ENCODE measurements around the gene VPS9D1.

The VPS9D1 gene

DNA sequence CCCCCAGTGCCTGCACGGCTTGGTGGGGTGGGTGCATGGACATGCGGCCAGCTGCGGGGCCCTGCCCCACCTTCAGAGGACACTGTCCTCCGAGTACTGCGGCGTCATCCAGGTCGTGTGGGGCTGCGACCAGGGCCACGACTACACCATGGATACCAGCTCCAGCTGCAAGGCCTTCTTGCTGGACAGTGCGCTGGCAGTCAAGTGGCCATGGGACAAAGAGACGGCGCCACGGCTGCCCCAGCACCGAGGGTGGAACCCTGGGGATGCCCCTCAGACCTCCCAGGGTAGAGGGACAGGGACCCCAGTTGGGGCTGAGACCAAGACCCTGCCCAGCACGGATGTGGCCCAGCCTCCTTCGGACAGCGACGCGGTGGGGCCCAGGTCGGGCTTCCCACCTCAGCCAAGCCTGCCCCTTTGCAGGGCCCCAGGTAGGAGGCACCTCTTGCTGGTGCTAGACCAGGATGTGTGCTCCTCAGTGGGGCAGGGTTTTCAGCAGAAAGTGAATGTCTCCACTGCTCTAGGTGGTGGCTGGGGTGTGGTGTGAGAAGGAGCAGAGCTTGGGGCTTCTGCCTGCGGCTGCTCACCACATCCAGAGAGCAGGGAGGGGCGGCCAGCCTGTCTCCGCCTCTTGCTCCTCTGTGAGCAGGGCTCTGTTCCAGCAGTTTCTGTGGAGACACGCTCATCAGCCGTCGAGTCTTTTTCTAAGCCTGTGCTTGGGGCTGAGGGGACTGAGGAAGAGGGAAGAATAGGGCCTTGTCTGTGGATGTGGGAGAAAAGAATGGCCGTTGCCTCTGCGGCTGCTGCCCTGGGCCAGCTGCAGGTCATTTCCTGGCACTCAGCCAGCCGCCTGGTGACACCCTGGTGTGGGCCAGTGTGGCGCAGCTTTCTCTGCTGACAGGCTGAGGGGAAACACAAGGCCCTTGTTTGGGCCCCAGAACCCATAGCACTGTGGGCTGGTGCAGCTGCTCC lies 2.9 kb upstream of the VPS9D1 start:
- H3K4me3 ChIP-seq (ENCODE audit: low read depth, low read length): no peak overlapping the region
- TF ChIP-seq, protein P1, sequence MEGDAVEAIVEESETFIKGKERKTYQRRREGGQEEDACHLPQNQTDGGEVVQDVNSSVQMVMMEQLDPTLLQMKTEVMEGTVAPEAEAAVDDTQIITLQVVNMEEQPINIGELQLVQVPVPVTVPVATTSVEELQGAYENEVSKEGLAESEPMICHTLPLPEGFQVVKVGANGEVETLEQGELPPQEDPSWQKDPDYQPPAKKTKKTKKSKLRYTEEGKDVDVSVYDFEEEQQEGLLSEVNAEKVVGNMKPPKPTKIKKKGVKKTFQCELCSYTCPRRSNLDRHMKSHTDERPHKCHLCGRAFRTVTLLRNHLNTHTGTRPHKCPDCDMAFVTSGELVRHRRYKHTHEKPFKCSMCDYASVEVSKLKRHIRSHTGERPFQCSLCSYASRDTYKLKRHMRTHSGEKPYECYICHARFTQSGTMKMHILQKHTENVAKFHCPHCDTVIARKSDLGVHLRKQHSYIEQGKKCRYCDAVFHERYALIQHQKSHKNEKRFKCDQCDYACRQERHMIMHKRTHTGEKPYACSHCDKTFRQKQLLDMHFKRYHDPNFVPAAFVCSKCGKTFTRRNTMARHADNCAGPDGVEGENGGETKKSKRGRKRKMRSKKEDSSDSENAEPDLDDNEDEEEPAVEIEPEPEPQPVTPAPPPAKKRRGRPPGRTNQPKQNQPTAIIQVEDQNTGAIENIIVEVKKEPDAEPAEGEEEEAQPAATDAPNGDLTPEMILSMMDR (IDR thresholded peaks at IDR 0.05; ENCODE audit: low read depth, low read length): no peak

DNA sequence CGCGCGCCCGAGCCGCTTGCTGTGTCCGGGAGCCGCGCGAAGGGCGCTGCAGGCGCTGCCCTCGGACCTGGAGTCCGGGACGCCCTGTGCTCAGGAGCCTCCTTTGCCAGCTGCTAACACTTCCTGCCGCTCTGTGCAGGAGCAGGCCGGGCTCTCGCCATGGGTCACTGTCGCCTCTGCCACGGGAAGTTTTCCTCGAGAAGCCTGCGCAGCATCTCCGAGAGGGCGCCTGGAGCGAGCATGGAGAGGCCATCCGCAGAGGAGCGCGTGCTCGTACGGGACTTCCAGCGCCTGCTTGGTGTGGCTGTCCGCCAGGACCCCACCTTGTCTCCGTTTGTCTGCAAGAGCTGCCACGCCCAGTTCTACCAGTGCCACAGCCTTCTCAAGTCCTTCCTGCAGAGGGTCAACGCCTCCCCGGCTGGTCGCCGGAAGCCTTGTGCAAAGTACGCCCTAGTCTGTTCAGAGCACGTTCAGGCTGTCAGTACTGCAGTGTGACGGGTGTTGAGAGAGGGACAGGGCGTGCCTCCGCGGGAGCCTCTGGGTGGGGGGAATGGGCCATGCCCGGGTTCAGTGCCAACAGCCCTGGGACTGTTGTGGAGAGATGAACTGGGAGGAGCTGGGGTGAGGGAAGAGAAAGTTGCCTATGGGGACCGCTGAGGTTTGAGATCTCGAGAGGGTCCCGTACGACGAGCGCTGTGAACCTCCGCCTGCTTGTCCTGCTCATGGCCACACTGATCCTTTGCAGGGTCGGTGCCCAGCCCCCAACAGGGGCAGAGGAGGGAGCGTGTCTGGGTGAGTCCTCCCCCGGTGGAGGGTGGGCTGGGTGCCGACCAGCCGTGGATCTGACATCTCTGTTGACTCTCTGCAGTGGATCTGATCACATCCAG lies 1.9 kb upstream of the VPS9D1 start:
- TF ChIP-seq, protein P1 (IDR thresholded peaks at IDR 0.05; ENCODE audit: low read depth, low read length): no peak
- peak overlapping the region; percentile 84 for H3K4me3 ChIP-seq (ENCODE audit: low read depth, low read length)

DNA sequence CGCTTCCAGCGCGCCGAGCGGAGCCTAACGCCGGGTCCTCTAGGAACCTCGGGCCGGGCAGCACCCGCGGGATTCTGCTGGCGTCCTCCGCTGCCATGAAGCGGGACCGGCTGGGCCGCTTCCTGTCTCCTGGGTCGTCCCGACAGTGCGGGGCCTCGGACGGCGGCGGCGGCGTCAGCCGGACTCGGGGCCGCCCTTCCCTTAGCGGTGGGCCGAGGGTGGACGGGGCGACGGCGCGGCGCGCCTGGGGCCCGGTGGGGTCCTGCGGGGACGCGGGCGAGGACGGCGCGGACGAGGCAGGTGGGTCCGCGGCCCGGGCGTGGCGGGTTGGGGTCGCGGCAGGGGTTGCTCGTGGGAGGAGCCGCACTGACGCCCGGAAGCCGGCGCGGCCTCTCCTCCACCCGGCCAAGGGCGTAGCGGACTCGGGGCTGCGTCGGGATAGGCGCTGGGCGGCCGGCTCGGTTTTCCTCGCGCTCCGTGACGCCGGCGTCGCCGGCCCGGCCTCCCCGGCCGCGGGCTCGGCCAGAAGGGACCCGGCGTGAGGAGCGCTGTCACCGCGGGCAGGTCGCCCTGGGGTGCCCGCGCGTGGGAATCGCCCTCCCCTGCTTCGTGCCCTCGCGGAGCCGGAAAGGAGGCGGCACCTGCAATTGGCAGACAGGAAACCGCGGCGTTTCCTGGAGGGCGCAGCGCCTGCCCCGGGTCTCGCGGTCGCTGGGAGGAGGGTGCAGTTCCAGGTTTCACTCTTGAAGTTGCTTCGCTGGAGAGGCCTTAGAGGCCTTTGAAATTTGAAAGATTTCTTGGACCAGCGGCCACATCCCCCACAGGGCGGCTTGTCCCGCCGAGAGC lies 1.1 kb upstream of the VPS9D1 start:
- TF ChIP-seq, protein P1 (IDR thresholded peaks at IDR 0.05; ENCODE audit: low read depth, low read length): no peak
- peak overlapping the region; percentile 84 for H3K4me3 ChIP-seq (ENCODE audit: low read depth, low read length)

DNA sequence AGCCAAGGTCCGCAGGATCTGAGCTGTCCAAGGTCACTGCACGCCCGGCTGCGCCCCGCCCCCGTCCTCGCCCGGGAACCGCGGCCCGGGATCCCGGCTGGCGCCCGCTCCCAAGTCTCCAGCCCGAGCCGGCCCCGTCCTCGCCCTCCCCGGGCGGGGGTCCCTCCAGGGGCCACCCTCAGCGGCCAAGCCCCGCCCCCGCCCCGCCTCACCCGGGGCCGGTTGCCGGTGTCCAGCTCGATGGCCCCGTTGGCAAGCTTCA lies 216 bp downstream of the VPS9D1 start:
- TF ChIP-seq, protein P1 (IDR thresholded peaks at IDR 0.05; ENCODE audit: low read depth, low read length): no peak
- peak overlapping the region; percentile 84 for H3K4me3 ChIP-seq (ENCODE audit: low read depth, low read length)

DNA sequence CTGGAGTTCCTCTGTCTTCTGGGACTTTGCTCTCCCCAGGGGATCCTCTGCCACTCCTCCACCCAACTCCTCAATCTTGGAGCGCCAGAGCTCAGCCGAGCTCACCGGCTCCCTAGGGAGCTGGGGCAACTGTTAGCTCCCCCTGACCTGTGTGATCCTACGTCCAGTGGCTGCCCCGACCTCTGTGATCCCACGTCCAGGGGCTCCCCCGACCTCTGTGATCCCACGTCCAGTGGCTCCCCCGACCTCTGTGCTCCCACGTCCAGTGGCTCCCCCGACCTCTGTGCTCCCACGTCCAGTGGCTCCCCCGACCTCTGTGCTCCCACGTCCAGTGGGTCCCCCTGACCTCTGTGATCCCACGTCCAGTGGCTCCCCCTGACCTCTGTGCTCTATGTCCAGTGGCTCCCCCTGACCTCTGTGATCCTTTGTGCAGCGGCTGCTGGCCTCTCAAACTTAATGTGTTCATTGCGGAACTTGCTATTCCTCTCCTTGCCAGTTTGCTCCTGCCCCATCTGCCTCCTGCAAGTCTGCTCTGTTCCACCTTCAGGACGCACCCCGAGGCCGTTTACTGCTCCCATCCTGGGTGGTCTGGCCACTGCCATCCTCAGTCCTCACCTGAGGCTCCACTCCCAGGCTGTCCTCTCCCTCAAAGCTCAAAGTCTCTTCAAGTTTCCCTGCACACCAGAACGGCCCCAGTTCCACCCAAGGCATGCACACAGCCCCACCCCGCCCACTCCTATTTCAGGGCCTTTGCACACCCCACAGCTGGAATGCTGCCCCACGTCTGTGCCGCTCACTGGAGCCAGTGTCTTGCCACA lies 2.8 kb downstream of the VPS9D1 start:
- TF ChIP-seq, protein P1 (IDR thresholded peaks at IDR 0.05; ENCODE audit: low read depth, low read length): no peak
- H3K4me3 ChIP-seq (ENCODE audit: low read depth, low read length): no peak overlapping the region

DNA sequence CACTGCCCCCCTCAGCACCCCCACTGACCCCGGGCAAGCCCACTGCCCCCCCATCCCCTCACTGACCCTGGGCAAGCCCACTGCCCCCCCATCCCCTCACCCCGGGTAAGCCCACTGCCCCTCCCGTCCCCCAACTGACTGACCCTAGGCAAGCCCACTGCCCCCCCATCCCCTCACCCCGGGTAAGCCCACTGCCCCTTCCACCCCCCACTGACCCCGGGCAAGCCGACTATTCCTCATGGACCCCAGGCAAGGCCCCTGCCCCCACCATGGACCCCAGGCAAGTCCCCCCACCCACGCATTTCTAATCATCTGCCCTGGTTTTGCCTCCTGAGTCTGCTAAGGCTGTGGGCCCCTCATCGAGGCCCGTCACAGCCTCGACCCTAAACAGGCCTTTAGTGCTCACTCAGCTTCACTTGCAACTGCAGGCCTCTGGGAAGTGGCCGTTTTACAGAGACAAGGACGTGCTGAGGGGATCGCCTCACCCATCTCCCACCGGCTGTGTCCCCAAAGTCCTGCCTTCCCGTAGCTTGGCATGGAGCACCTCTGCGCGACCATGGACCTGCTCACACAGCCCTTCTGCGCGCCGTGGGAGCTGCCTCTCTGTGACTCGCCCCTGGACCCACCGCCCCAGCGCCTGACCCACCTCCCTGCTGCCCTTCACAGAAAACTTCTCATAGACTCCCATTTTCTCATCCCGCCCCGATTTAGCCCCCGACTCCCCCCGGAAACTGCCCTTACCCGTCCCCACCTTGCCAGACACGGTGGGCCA lies 3.6 kb downstream of the VPS9D1 start:
- H3K4me3 ChIP-seq (ENCODE audit: low read depth, low read length): no peak overlapping the region
- TF ChIP-seq, protein P1 (IDR thresholded peaks at IDR 0.05; ENCODE audit: low read depth, low read length): no peak

All from WI38 (cell line).